Suprapubic skin (tissue), 4 donors: ENCODE results near the gene RHEX. TPM values are rescaled to one million over a fixed set of nuclear protein-coding genes. Genes with fewer than 3 reads are reported as not detected.

ENCODE experiments used
- DNase-seq, 2 donors: peaks; one replicate each; pipeline ENCODE4 v3.0.0-alpha.2; 2019; ENCODE audit warnings: low spot score in 2 of 2
- H3K27ac ChIP-seq: fragments of 200-600 bp; sonication (generic); one replicate; pipeline ENCODE4 v1.5.1; 2019
- H3K27me3 ChIP-seq: fragments of 200-600 bp; sonication (generic); one replicate; pipeline ENCODE4 v1.5.1; 2019
- H3K36me3 ChIP-seq: fragments of 200-600 bp; sonication (generic); one replicate; pipeline ENCODE4 v1.5.1; 2019
- H3K4me1 ChIP-seq: fragments of 200-600 bp; sonication (generic); one replicate; pipeline ENCODE4 v1.5.1; 2019
- H3K4me3 ChIP-seq: fragments of 200-600 bp; sonication (generic); one replicate; pipeline ENCODE4 v1.5.1; 2019; ENCODE audit warnings: mild to moderate bottlenecking
- H3K9me3 ChIP-seq: fragments of 200-600 bp; sonication (generic); one replicate; pipeline ENCODE4 v1.5.1; 2019
- CTCF ChIP-seq, 2 donors: fragments of 200-600 bp in 1 of 2; fragments of 450-650 bp in 1 of 2; sonication (generic) in 1 of 2; IDR thresholded peaks; one replicate each; pipeline ENCODE4 v1.5.1; 2016 to 2019; ENCODE audit warnings: antibody characterized with exemption in 2 of 2, mild to moderate bottlenecking in 1 of 2, moderate library complexity in 1 of 2
- EP300 ChIP-seq: sonication (generic); formaldehyde crosslinking; IDR thresholded peaks from one replicate; pipeline ENCODE4 v1.6.1; 2017; ENCODE audit warnings: antibody characterized with exemption
- POLR2A ChIP-seq, 2 donors: fragments of 450-650 bp; IDR thresholded peaks; one replicate each; pipeline ENCODE4 v1.6.1; 2017; ENCODE audit warnings: antibody characterized with exemption in 2 of 2, mild to moderate bottlenecking in 2 of 2, moderate library complexity in 2 of 2
- POLR2AphosphoS5 ChIP-seq, 3 donors: sonication (generic); formaldehyde crosslinking; IDR thresholded peaks; one replicate each; pipeline ENCODE4 v1.6.1; 2017; ENCODE audit warnings: antibody characterized with exemption in 3 of 3
- WGBS: methylation state at CpG from one replicate; pipeline ENCODE4 v1.1.5; 2018; 5-methylcytosine and 5-hydroxymethylcytosine counted together
- total RNA-seq, 4 donors: library from RNA; depleted of rRNA; stranded (reverse); fragments of >200 nt; gene quantifications; one replicate each; pipeline ENCODE4 v1.1.0, GENCODE V29; 2016

Gene RHEX
- total RNA-seq, 4 donors from 2014 or later: 1.2 to 2.8 (median 1.2) TPM; not detected in 1

- H3K4me3 ChIP-seq: no peak within 1 kb of the TSS
- H3K27me3 ChIP-seq: no peaks in the 10 kb centered on the region
- TF ChIP-seq EP300: no peak
- no peak for TF ChIP-seq CTCF (IDR thresholded peaks at IDR 0.05)
- no peak for TF ChIP-seq POLR2A (IDR thresholded peaks at IDR 0.05)
- TF ChIP-seq POLR2AphosphoS5 (IDR thresholded peaks at IDR 0.05): no peak
- no peak for DNase-seq
- H3K27ac ChIP-seq: no peak within 1 kb of the TSS
- H3K4me1 ChIP-seq: peaks cover 6% of the 10 kb centered on the region
- no peaks in the 10 kb centered on the region for H3K9me3 ChIP-seq
- no peaks in the 10 kb centered on the region for H3K36me3 ChIP-seq
- WGBS: 91% methylated on average over 11 of the region's 11 CpGs
Observed at GRCh38 chr1:206023695-206024094, 29.3 kb upstream of the RHEX start, which contains the start of gene CTSE. CTSE (minus strand) TSS chr1:206023895; CDS start chr1:206023791, 104 bp downstream.

GRCh38 chr1:206025283-206025820 is 27.6 kb upstream of the RHEX start:
- H3K36me3 ChIP-seq: no peaks in the 10 kb centered on the region
- TF ChIP-seq EP300: no peak
- no peak for TF ChIP-seq POLR2AphosphoS5 (IDR thresholded peaks at IDR 0.05)
- no peak for TF ChIP-seq CTCF (IDR thresholded peaks at IDR 0.05)
- TF ChIP-seq POLR2A (IDR thresholded peaks at IDR 0.05): no peak
- 62% methylated on average over 3 of the region's 3 CpGs for WGBS
- no peaks in the 10 kb centered on the region for H3K27me3 ChIP-seq
- no peak for DNase-seq
- no peak overlapping the region for H3K4me3 ChIP-seq
- H3K27ac ChIP-seq: no peak overlapping the region
- H3K4me1 ChIP-seq: peaks cover 21% of the 10 kb centered on the region
- no peaks in the 10 kb centered on the region for H3K9me3 ChIP-seq

- H3K36me3 ChIP-seq: no peaks in the 10 kb centered on the region
- no peaks in the 10 kb centered on the region for H3K27me3 ChIP-seq
- H3K4me1 ChIP-seq: peaks cover 21% of the 10 kb centered on the region
- no peak for TF ChIP-seq POLR2AphosphoS5 (IDR thresholded peaks at IDR 0.05)
- no peak for TF ChIP-seq CTCF (IDR thresholded peaks at IDR 0.05)
- TF ChIP-seq EP300: no peak
- no peak for TF ChIP-seq POLR2A (IDR thresholded peaks at IDR 0.05)
- H3K27ac ChIP-seq: no peak overlapping the region
- WGBS: 17% methylated on average over 4 of the region's 4 CpGs
- H3K9me3 ChIP-seq: no peaks in the 10 kb centered on the region
- H3K4me3 ChIP-seq: no peak overlapping the region
- DNase-seq: no peak
Observed at GRCh38 chr1:206029484-206029883, 23.5 kb upstream of the RHEX start.

- Histone ChIP-seq H3K27me3 (no peaks in the 10 kb centered on the region), H3K27ac (no peak overlapping the region), H3K36me3 (no peaks in the 10 kb centered on the region), H3K4me1 (peaks cover 27% of the 10 kb centered on the region), H3K4me3 (no peak overlapping the region), H3K9me3 (no peaks in the 10 kb centered on the region)
- TF ChIP-seq POLR2AphosphoS5 (IDR thresholded peaks at IDR 0.05) (no peak), EP300 (no peak), CTCF (IDR thresholded peaks at IDR 0.05) (no peak), POLR2A (IDR thresholded peaks at IDR 0.05) (no peak)
- no peak for DNase-seq
- WGBS: 49% methylated on average over 4 of the region's 4 CpGs
Observed at GRCh38 chr1:206030191-206030590, 22.8 kb upstream of the RHEX start.

- 4% methylated on average over 4 of the region's 4 CpGs for WGBS
- Histone ChIP-seq H3K4me1 (peaks cover 27% of the 10 kb centered on the region), H3K4me3 (no peak overlapping the region), H3K9me3 (no peaks in the 10 kb centered on the region), H3K36me3 (no peaks in the 10 kb centered on the region), H3K27ac (no peak overlapping the region), H3K27me3 (no peaks in the 10 kb centered on the region)
- DNase-seq: no peak
- TF ChIP-seq POLR2AphosphoS5 (IDR thresholded peaks at IDR 0.05) (no peak), POLR2A (IDR thresholded peaks at IDR 0.05) (no peak), EP300 (no peak), CTCF (IDR thresholded peaks at IDR 0.05) (peak; percentile 33 to 75)
Observed at GRCh38 chr1:206030714-206031113, 22.3 kb upstream of the RHEX start.
